ENCODE data around the gene CALHM2. TPM values are rescaled to one million over a fixed set of nuclear protein-coding genes. Genes with fewer than 3 reads are reported as not detected.

CALHM2 gene
- total and polyA plus RNA-seq, 9 donors, result 42.1 to 105 (median 55.3) TPM

GRCh38 chr10:103473261-103473671, 21.1 kb upstream of the CALHM2 start:
- no peaks in the 10 kb centered on the region for H3K27me3 ChIP-seq
- H3K4me1 ChIP-seq (ENCODE audit: insufficient read depth), result no peaks in the 10 kb centered on the region
- no peaks in the 10 kb centered on the region for H3K36me3 ChIP-seq
- peak in 4 of 5 donors; percentile 68 to 83 (median 72) for DNase-seq
- no peak overlapping the region for H3K4me3 ChIP-seq
- H3K27ac ChIP-seq, result no peak overlapping the region
- H3K9me3 ChIP-seq, result no peaks in the 10 kb centered on the region
- intact Hi-C loops (cut with DNase I), result no loop called here
- no peak for TF ChIP-seq EP300 (IDR thresholded peaks at IDR 0.05)
- TF ChIP-seq, protein P1, sequence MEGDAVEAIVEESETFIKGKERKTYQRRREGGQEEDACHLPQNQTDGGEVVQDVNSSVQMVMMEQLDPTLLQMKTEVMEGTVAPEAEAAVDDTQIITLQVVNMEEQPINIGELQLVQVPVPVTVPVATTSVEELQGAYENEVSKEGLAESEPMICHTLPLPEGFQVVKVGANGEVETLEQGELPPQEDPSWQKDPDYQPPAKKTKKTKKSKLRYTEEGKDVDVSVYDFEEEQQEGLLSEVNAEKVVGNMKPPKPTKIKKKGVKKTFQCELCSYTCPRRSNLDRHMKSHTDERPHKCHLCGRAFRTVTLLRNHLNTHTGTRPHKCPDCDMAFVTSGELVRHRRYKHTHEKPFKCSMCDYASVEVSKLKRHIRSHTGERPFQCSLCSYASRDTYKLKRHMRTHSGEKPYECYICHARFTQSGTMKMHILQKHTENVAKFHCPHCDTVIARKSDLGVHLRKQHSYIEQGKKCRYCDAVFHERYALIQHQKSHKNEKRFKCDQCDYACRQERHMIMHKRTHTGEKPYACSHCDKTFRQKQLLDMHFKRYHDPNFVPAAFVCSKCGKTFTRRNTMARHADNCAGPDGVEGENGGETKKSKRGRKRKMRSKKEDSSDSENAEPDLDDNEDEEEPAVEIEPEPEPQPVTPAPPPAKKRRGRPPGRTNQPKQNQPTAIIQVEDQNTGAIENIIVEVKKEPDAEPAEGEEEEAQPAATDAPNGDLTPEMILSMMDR (IDR thresholded peaks at IDR 0.05), result no peak
- no peak for TF ChIP-seq POLR2A (IDR thresholded peaks at IDR 0.05)
- 45 to 58% (median 48%) methylated on average over 32 of the region's 32 CpGs for WGBS, 3 donors

DNA sequence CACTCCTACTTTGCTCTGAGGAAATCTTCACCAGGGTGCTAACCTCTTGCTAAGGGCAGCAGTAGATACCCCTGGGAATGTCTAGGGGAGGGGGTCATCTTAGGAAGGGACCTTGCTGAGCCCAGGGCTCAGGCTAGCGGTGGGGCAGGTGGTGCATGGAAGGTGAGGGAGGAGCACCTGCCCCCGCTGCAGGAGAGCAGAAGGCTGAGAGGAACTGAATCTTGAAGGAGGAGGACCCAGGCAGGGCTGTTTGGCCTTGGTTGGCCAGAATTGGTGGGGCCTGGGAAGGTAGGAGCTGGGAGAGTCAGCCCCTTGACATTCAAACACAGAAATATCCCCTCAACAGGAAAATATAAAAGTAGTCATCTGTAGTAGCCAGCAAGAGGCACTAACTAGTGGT, 19.8 kb upstream of the CALHM2 start:
- no peaks in the 10 kb centered on the region for H3K36me3 ChIP-seq
- 97 to 100% (median 98%) methylated on average over 2 of the region's 2 CpGs for WGBS, 3 donors
- no peak for DNase-seq
- H3K27ac ChIP-seq, result no peak overlapping the region
- H3K4me3 ChIP-seq, result no peak overlapping the region
- no peaks in the 10 kb centered on the region for H3K9me3 ChIP-seq
- no peaks in the 10 kb centered on the region for H3K27me3 ChIP-seq
- H3K4me1 ChIP-seq (ENCODE audit: insufficient read depth), result no peaks in the 10 kb centered on the region
- intact Hi-C loops (cut with DNase I), result no loop called here
- TF ChIP-seq POLR2A (IDR thresholded peaks at IDR 0.05), result no peak
- no peak for TF ChIP-seq EP300 (IDR thresholded peaks at IDR 0.05)
- TF ChIP-seq, protein P1 (IDR thresholded peaks at IDR 0.05), result no peak

- TF ChIP-seq, protein P1 (IDR thresholded peaks at IDR 0.05), result no peak
- TF ChIP-seq POLR2A (IDR thresholded peaks at IDR 0.05) (no peak), EP300 (IDR thresholded peaks at IDR 0.05) (no peak)
Measured at GRCh38 chr10:103470761-103471653, 18.8 kb upstream of the CALHM2 start.

DNA sequence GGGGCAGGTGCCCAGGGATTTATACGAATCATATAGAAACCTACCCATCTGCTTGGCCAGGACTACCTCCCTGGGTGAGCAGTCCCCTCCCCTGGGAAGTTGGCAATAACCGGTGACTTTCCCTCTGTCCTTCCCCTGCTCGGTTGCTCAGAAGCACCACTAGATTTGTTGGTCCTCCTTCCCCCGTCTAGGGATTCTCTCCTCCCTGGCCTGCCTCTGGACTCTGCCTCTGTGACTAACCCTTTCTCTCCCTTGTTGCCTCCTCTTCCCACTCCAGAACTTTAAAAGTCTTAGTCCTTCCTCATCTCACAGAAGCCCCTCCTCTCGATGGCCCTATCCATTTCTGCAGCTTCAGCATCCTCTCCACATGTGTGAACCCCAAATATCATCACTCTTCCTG, 17.0 kb upstream of the CALHM2 start:
- DNase-seq, result no peak
- intact Hi-C loops (cut with DNase I), result no loop called here
- H3K27ac ChIP-seq, result no peak overlapping the region
- H3K9me3 ChIP-seq, result no peaks in the 10 kb centered on the region
- WGBS, 3 donors, result 58 to 67% (median 60%) methylated on average over 5 of the region's 5 CpGs
- no peaks in the 10 kb centered on the region for H3K27me3 ChIP-seq
- no peaks in the 10 kb centered on the region for H3K36me3 ChIP-seq
- no peaks in the 10 kb centered on the region for H3K4me1 ChIP-seq (ENCODE audit: insufficient read depth)
- TF ChIP-seq, protein P1 (IDR thresholded peaks at IDR 0.05), result no peak
- TF ChIP-seq POLR2A (IDR thresholded peaks at IDR 0.05) (no peak), EP300 (IDR thresholded peaks at IDR 0.05) (no peak)
- H3K4me3 ChIP-seq, result no peak overlapping the region

More at GRCh38 chr10:103470761-103471653, 18.8 kb upstream of the CALHM2 start:
- 52 to 62% (median 57%) methylated on average over 14 of the region's 14 CpGs for WGBS, 3 donors
- peak in 2 of 5 donors; percentile 34 to 63 for DNase-seq
- Histone ChIP-seq H3K9me3 (no peaks in the 10 kb centered on the region), H3K27ac (no peak overlapping the region), H3K27me3 (no peaks in the 10 kb centered on the region), H3K4me1 (ENCODE audit: insufficient read depth) (no peaks in the 10 kb centered on the region), H3K36me3 (no peaks in the 10 kb centered on the region), H3K4me3 (no peak overlapping the region)
- intact Hi-C loops (cut with DNase I), result no loop called here
